GM06990 (cell line): ENCODE measurements around the gene CMTM8.

Source experiments
- DNase-seq: peaks from one replicate; pipeline ENCODE4 v3.0.0-alpha.2; 2011; ENCODE audit not compliant: insufficient read length; ENCODE audit errors: extremely low read depth
- H3K27me3 ChIP-seq: replicated peaks from 2 replicates; pipeline ENCODE4 v1.6.0; 2011; ENCODE audit warnings: low read length; ENCODE audit not compliant: control insufficient read depth, insufficient read depth
- H3K36me3 ChIP-seq: 2 replicates; pipeline ENCODE4 v1.5.1; 2011; ENCODE audit warnings: low read length; ENCODE audit not compliant: control insufficient read depth, insufficient read depth
- H3K4me3 ChIP-seq: replicated peaks from 2 replicates; pipeline ENCODE4 v1.5.1; 2011; ENCODE audit warnings: low read depth, mild to moderate bottlenecking, control low read depth, low read length
- CTCF ChIP-seq: IDR thresholded peaks from 2 replicates; pipeline ENCODE4 v1.5.1; 2011; ENCODE audit warnings: low read length, control low read depth, mild to moderate bottlenecking, inconsistent platforms; ENCODE audit not compliant: insufficient read depth, poor library complexity, severe bottlenecking

CMTM8 gene

GRCh38 chr3:32296251-32297204 lies 58.0 kb downstream of the CMTM8 start:
- TF ChIP-seq CTCF = peak; percentile 77
- peak; percentile 5 for DNase-seq
- Histone ChIP-seq H3K36me3 (no peaks in the 10 kb centered on the region), H3K4me3 (no peak overlapping the region), H3K27me3 (no peaks in the 10 kb centered on the region)

GRCh38 chr3:32297366-32297765 lies 58.9 kb downstream of the CMTM8 start:
- no peak overlapping the region for H3K4me3 ChIP-seq
- H3K27me3 ChIP-seq = no peaks in the 10 kb centered on the region
- DNase-seq = no peak
- no peaks in the 10 kb centered on the region for H3K36me3 ChIP-seq
- no peak for TF ChIP-seq CTCF

GRCh38 chr3:32301426-32301825 lies 62.9 kb downstream of the CMTM8 start:
- DNase-seq = no peak
- H3K27me3 ChIP-seq = no peaks in the 10 kb centered on the region; the same call in 1 of the 2 replicates
- H3K36me3 ChIP-seq = no peaks in the 10 kb centered on the region
- TF ChIP-seq CTCF = no peak
- no peak overlapping the region for H3K4me3 ChIP-seq

- TF ChIP-seq CTCF = no peak
- Histone ChIP-seq H3K4me3 (no peak overlapping the region), H3K27me3 (no peaks in the 10 kb centered on the region; the same call in 1 of the 2 replicates), H3K36me3 (no peaks in the 10 kb centered on the region)
- no peak for DNase-seq
Observed at GRCh38 chr3:32302601-32303398, 64.3 kb downstream of the CMTM8 start.

- TF ChIP-seq CTCF = no peak
- no peak for DNase-seq
- Histone ChIP-seq H3K4me3 (no peak overlapping the region), H3K36me3 (no peaks in the 10 kb centered on the region), H3K27me3 (no peaks in the 10 kb centered on the region; the same call in 1 of the 2 replicates)
Observed at GRCh38 chr3:32303399-32303747, 64.9 kb downstream of the CMTM8 start.
